Activated effector memory CD4-positive, alpha-beta T cell treated with anti-CD3 and anti-CD28 coated beads, Interleukin-2, amount 50 U/mL, for 16 hours (primary cell): Measurements from ENCODE around the gene MAMDC2.
"Not testable (repeated sequence)": the region's sequence is repeated elsewhere in the genome, so short reads cannot be mapped to it uniquely, and the experiment has no call there.

ENCODE experiments used
- DNase-seq: peaks from one replicate; pipeline ENCODE4 v3.0.0-alpha.2; 2020

The MAMDC2 gene

DNA sequence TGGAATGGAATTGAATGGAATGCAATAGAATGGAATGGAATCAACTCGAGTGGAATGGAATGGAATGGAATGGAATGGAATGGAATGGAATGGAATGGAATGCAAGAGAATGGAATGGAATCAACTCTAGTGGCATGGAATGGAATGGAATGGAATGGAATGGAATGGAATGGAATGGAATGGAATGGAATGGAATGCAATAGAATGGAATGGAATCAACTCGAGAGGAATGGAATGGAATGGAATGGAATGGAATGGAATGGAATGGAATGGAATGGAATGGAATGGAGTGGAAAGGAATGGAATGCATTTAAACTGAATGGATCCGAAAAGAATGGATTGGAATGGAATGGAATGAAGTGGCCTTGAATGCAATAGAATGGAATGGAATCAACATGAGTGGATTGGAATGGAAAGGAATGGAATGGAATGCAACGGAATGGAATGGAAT is 5.5 kb upstream of the MAMDC2 start:
- DNase-seq = not testable (repeated sequence)

DNA sequence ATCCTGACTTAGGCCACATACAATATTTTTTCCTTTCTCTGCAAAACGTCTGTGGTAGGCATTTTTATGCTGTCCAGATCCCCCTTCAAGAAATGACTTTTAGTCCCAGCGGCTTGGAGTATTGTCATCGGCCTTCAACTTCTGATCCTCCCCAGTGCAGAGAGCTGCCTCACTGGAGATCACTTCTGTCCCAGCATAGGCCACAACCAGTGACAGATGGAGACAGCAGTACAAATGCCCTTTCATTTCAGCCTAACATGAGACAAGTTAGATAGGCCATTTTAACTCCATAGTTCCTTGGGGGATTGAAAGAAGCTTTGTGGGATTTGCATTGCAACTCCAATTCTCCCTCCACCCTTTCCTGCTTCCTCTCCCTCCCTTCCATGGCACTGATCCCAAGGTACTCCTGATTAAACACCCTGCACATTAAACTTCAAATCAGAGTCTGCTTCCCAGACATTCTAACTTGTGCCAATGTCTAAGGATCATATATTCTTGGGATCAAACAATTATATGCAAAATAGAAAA is 3.2 kb upstream of the MAMDC2 start:
- no peak for DNase-seq

DNA sequence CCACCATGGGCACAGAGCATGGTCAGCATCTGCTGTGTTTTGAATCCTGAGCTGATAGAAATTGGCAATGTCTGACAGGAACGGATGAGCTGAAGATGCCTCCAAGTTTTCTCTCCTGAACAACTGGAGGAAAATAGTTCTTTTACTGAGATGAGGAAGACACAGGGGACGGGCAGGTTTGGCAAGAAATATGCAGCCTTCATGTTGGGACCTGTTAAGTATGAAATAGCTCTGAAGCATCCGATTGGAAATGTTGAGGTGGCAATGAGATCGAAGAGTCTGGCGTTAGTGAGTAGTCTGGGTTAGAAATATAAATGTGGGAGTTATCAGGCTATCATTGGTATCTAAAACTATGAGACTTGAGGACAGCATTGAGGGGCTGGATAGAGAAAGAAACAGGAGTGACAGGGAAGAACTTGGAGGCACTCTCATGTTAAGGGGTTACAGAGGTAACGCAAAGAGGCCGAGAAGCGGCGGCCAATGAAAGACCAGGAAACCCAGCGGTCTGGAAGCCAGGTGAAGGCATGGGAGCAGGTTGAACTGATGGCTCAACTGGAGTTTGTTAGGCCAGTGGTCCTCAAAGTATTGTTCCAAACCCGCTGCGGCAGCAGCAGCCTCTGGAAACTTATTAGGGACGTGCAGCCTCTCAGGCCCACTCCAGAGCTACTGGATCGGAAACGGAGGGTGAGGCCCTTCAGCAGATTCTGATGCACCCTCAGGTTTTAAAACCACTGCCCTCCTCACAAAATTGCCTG is 1.0 kb upstream of the MAMDC2 start:
- DNase-seq = no peak

DNA sequence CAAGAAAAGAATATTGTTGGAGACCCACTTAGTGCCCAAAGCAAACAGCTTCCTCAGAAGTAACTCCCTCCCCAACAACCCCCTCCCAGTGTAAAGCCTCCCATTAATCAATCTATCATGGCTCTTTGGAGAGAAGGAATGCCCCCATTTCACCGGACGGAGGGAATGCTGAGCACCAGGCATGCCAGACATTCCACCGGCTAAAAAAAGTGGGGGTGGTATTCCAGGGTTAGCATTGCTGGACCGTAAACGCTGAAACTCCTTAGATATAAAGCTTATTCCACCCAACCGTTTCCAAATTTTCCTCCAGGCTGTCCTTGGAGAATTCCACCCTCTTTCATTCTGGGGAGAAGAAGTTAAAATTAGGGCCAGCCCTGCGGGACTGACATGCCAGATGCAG is 363 bp upstream of the MAMDC2 start:
- DNase-seq = no peak

DNA sequence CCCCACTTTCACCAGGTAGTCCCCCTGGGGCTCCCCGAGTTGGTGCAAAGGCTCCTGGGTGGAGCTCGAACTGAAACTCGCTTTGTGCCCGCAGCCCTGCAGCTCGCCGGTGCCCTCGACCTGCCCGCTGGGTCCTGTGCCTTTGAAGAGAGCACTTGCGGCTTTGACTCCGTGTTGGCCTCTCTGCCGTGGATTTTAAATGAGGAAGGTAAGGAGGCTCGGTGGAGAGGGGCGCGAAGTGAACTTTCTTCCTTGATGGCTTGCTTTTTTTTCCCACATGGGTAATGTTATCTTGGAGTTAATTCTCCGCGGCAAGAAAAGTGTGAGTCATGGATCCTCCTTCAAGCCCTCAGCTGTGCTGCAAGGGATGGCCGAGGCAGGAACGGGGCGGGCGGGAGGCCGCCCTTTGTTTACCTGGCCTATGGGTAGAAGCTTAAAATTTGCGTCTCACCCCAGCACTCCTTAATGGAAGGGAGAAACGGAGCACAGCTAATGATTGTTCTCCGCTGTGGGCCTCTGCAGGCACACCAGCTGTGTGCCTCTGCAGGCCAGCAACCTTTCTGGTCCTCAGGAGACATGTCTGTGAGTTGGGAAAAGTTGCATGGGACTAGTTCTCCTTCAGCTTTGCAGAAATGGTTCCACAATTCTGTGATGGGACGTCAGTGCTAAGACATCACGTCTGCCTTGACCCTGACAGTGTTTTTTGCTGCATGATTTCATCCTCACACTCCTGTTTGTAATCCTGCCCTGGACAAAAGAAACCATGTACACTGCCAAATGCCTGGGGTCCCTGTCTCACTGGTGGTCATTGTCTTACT is 1.1 kb downstream of the MAMDC2 start:
- DNase-seq = no peak

DNA sequence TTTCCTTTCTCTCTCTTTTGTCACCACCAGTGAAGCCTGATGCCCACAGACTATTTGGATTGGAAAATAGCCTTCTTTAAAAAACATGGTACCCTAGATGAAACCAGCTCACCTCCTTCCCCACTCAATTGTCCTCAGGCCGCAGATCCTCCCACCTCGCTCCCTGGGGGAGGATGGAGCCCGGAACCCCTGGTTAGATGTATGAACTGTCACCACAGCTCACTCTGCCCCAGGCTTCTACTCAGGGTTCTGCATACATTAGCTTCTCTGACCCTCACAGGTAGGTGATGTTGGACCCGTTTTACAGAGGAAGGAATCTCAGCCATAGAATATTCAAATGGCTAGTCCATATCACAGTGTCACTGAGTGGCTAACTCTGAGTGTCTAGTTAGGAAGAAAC is 1.8 kb downstream of the MAMDC2 start:
- no peak for DNase-seq

DNA sequence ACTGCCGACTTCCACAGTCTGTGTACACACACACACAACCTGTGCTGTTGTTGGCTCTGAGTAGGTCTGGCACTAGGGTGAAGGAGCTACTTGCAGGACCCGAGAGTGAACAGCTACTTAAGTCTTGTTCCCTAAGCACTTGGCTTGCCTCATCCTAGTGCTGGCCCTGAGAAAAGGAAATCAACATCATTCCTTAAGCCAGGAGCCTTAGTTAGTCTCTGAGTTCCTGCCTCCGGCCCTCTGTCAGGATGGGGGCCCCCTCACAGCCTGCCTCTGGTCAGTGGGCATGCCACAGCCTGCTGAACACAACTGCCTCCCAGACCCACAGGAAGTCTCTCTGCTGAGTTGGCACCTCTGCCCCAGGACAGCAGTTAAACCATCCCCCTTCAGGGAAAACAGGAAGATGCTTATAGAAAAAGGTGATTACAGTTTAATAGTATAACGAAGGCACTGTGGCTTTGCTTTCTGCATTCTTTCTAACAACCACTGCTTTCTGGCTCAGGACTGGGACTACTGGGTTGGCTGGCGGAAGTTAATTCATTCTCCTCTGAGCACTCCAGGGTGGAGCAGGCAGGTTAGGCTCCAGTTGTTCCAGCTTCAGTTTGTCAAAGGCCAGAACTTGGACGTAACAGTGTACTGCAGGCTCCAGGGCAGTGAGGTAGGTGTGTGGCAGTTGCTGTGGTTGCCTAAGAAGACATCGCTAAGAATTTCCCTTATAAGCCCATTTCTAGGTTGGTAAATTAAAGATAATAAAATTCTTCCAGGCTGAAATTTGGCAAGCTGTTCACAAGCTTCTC is 2.8 kb downstream of the MAMDC2 start:
- no peak for DNase-seq

DNA sequence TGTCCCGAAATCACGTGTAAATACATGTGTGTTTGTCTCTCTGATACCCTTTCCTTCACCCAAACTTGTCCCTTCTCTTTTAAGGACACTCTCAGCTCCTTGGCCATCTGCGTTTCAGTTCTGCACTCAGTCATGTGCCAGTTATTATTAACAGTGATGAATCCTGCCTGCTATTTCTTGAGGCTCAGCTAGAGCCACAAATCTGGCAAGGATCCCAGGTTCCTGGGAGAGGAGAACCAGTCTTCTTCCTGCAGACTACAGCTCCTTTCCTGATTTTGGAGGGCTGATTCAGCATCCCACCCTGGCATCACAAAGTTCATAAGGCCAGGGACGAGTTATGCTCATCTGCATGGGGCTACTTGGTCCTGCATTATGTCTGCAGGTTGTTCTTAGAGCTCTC is 5.6 kb downstream of the MAMDC2 start:
- no peak for DNase-seq

DNA sequence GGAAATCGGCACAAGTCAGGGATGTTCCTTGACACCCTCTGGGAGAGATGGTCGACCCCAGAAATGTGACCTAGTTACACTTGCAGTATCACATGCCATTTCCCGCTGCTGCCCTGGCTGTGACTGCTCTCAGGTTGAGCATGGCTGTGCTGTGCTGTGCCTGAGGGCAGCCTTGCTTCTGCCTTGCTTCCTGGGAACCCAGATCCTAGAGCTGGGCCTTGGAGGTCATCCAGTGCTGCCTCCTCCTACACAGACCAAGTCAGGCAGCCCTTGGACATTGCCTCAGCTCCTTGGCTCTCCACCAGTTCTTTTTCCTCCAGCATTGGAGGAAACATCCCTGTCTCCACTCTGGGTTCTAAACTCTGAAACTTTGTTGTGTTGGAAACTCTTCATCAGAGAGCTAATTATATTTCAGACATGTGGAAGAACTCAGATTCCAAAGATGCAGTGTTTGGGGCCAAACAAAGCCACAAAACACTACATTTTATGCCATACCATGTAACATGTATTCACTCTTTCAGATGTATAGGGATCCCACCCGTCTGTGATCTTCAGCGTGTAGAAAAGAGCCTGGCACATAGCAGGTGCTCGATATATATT is 6.1 kb downstream of the MAMDC2 start:
- DNase-seq = no peak

DNA sequence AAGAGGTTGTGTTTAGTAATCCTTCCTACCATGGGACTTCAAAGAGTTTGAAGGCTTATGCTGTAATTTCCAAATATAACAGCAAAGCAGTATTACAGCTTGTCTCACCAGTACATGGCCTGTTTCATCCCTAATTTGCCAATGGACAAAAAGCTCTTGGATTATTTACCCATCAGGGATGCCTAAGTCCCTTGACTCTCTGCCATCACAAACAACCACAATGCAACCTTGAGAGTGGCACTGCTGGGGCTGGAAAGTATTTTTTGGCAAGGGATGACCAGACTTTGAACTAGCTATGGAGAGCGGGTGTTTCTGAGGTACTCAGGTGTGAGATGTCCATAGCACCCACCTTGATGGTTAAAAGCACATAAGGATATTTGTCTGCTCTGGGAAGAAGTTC is 9.1 kb downstream of the MAMDC2 start:
- DNase-seq = no peak

DNA sequence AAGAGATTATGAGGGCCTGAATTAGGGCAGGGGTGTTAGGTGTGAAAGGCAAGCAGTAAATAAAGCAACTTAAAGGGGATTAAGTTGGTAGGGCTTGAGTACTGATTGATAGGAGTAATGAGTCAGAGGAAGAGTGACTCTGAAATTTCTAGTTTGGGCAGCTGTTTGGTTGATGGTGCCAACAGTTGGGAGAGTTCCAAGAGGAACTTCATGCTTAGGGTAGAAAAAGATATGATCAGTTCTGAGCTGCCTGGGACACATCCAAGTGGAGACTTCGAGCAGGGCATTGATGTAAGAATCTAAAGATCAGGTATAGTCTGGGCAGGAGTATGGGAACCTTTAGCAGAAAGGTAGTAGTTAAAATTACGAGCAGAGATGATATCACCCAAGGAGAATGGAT is 10.2 kb downstream of the MAMDC2 start:
- DNase-seq = no peak

DNA sequence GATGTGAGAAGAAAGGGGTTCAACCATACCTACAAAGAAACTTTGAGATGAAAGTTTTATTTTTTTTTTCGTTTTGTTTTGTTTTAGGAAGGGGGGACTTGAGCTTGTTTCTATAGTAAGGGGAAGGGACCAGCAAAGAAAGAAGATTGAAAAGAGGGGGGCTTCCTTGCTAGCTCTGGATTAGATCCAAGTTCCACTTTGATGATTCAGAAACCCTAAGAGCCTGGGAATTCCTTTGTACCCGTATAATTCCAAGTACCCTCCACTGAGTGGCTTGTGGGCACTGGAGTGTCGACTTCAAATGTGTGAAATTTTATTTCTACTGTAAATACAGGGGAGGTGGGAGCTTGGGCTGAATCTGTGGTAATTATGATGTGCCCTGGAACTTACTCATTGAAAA is 10.9 kb downstream of the MAMDC2 start:
- DNase-seq = no peak

DNA sequence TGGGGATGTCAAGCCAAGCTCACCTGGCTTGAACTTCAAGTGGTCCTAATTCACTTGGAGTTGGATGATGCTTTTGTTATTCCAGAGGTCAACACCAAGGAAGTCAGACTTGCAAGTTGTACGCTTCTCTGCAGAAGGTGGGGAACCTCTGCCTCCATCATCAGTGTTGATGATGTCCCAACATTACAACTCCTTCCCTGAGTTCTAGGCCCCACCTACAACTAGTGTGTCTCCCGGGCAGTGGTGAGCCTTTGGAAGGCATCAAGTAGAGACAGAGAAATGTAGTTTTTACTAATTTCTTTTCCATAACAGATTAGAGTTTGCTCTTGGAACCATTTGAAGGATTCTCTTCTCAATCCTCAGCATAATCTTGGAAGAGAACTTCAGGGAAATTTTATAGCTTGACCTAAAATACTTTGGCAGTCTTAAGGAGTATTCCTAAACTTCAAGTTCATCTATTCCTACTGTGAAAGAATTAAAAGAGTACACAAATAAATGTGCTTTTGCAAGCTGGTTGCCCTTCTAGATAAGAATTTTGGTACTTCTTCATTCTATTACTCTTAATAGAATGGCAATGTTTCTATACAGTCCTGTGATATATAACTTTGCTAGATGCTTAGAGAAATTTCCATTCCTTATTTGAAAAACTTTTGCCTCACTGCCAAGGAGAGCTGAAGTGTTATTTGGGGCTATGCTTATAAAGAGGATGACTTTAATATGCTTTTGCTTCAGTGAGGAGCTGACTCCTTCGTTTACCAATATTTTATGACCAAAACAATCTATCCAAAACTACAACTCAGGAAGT is 12.0 kb downstream of the MAMDC2 start:
- no peak for DNase-seq

DNA sequence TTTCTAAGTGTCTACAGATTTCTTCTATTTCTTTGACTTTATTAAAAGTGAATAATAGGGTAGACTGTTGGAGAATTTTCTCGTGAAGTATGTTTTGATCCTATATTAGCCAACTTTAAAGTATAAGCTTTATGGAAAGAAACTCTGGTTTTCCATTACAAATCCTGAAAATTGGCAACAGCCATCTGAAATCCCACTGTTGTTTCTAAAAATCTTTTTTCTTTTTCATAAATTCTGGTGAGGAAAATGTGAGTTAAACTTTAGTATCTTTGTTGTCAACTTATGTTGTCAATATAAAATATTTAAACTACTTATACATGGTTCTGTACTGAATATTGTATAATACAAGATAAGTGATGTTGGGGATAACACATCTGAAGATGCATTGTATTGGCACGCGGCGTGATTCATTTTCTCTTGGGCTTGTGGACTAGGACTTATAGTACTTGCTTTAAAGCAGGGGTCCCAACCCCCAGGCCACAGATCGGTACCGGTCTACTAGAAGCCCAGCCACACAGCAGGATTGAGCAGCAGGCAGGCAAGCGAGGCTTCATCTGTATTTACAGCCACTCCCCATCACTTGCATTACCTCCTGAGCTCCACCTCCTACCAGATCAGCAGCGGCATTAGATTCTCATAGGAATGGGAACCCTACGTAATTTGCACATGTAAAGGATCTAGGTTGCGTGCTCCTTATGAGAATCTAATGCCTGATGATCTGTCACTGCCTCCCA is 12.7 kb downstream of the MAMDC2 start:
- DNase-seq = no peak

DNA sequence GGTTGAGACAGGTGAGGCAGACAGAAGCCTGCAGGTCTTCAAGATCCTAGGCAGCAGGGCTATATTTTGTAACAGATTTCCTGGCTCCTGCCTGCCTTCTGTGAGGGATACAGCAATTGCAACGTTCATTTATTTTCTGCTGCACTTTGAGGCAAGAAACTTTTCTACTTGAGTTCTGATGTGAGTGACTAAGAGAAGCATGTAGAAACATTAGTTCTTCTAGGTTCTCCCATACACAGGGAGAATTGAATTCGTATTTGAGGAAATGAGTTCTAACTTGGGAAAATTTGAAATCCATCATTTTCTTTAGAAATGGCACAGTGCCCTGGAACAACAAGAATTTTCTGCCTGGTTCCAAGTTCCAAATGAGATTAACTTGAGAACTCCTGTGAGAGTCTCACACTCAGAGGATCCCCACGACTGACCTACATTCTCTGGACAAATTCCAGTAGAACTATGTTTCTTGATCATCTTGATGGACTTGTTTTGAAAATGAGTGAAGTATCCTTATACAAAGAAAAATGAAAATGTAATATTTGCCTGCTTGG is 15.0 kb downstream of the MAMDC2 start:
- DNase-seq = no peak

DNA sequence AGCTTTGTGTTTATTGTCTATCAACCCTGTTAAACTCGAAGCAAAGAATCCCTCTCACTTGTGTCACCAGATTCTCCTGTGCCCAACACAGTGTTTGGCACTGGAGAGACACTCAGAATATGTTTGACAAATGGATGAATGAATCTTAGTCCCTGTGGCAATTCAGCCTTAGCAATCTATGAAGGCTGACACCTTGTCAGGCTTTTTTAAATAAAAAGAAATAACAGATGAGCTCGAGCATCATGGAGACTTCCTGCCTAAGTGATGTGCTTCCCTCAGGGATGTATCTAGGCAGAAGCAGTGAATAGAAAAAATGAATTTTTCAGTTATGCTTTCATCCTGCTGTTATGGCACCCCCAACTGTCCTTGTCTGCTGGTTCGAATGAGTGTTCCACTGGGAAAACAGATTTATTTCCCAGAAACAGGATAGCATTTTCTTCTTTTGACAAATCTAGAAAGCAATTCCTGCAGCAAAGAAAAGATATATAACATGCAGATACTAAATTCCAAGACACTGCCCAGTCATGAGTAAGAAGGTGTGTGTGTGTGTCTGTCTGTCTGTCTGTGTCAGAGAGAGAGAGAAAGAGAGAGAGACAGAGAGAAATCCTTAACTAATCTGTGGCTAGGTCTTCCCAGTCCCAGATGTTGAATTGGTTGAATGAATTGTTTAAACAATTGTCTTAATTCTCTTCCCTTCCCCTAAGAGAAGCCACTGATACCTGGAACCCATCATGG is 16.7 kb downstream of the MAMDC2 start:
- no peak for DNase-seq

DNA sequence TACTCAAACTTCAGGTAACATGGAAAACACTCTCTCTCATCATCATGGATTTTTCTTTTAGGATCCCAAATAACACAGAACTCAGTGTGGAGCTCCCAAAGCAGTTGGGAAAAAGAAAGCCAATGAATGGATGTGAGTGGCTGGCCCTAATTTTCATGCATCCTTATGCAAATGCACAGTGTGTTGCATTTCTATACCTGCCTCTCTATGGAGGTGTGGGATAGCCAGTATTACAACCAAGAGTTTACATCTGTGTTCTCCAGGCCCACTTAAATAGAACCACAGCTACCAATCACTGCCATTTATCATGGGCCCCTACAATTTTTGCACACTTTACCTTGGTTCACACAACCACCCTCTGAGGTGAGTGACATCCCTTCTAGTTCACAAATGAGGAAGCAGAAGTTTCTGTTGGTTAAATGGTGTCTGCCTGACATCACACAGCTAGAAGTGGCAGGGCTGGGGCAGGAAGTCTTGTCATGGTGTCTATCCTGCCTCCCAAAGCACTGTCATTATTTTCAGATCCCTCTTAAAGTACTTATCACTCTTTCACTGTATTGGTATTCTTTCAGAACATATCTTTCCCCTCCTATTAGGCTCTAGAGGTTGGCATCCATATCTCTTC is 17.3 kb downstream of the MAMDC2 start:
- DNase-seq = no peak

DNA sequence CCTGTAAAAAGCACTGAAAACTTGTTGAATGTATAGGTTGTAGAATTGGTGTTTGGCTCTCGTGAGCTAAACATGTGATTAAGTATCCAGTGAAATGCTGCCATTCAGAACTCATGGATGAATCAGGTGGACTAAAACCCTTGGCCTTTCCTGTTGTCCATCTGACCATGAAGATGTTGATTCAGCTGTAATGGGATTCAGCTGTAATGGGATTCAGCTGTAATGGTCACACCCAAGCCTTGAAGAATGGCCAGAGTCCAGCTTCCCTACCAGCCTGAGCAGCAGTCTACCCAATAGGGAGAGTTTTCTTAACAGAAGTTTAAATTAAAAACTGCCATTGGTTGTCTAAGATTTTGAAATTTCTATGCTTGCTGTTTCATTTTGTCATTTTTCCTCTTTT is 18.1 kb downstream of the MAMDC2 start:
- DNase-seq = no peak

DNA sequence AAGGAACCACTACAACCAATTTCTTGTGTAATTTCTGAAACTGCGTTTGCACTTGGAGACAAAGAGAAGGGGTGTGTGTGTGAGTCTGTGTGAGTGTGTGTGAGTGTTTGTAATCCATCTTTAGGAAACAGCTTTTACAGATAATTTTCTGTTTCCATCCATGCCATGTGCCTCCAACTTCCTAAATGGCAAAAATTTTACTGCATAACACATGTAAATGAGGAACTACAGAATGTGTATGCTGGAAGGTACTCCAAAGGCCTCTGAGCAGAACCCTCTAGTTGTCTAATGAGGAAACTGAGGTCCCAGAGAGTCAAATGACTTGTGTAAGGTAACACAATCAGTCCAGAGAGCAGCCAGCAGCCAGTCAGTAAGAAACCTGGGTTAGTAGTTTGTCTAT is 20.8 kb downstream of the MAMDC2 start:
- no peak for DNase-seq

DNA sequence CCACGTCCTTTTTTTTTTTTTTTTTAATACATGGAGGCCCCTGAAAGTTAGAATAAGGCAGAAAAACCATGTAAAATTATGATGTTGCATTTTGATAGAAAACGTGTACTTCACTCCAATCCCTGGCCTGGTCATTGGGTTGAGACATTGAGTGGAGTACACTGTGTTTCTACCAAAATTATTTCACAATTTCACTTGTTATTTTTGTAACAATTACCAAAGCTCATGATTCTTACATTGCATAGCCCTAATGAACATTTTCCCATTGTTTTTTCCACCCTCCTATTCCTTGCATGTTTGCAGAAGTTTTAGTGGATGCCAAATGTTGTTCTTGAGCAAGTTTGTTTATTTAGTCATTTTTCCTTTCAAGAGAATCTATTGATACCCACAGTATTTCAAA is 21.9 kb downstream of the MAMDC2 start:
- no peak for DNase-seq
